ENCODE data around the gene BRMS1.
"Not testable (repeated sequence)": the region's sequence is repeated elsewhere in the genome, so short reads cannot be mapped to it uniquely, and the experiment has no call there.

BRMS1 gene, protein sequence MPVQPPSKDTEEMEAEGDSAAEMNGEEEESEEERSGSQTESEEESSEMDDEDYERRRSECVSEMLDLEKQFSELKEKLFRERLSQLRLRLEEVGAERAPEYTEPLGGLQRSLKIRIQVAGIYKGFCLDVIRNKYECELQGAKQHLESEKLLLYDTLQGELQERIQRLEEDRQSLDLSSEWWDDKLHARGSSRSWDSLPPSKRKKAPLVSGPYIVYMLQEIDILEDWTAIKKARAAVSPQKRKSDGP

DNA sequence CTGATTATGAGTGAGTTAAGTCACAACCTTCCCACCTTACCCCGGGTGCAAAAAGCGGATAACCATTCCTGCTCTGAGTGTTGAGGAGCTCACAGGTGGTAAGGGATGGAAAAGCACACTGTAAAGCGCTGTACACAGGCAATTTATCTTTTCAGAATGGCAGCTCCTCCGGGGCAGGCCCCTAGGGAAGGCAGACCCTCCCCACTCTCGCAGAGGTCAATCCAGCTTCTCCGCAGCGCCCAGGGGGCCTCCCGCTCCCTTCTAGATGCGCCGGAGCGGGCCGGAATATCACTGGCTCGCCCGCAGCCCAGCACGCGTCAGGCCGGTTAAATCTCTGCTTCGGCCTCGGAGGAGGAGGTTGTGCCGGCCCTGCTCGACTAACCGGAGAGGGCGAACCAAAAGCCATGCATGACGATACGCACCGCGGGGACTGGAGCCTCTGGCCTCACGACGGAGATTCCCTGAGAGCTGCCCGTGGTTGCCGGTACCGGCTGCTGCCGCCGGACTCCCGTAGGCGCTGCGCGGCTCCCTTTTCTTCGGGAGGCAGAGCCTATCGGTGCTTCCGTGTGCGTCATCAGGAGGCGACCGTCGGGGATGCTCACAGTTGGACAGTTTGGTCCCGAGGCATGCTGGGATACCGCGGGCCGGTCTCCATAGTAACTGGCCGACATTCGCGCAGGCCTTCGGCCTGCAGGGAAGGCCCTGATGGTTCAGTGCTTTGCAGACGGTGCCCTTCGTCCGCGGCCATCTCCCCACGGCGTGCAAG, at the start of gene BRMS1:
BRMS1 (minus strand) TSS at position 555 of the 766 bp plus-strand sequence. CDS start 2,870 bp downstream, outside the sequence.
- DNase-seq (ENCODE audit: low read depth) = peak; percentile 93

DNA sequence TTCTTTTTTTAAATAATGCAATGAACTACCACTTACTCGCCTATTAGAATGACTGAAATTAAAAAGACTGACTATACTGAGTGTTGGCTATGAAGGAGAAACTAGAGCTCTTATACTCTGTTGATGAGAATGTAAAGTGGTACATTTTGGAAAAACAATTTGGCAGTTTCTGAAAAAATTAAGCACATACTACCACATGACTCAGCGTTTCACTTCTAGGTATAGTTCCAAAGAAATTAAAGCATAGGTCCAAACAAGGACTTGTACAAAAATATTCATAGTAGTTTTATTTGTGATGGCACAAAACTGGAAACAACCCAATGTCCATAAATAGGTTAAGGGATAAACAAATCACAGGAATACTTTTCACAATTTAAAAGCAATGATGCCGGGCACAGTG, 49.0 kb upstream of the BRMS1 start:
- no peak for DNase-seq (ENCODE audit: low read depth)

DNA sequence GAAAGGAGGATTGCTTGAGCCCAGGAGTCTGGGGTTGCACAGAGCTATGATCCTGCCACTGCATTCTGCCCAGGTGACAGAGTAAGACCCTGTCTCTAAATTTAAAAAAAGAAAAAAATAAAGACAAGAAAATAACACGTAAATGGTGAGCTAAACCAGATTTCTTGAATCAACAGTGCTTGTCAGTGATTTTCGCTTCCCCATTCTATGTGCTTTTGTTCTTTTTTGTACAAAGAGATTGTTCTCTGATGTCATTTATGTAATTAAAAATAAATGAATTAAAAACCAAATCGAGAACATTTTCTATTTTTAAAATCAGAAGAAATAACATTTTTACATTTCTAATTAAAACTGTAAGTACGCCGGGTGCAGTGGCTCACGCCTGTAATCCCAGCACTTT, 46.4 kb upstream of the BRMS1 start:
- no peak for DNase-seq (ENCODE audit: low read depth)

DNA sequence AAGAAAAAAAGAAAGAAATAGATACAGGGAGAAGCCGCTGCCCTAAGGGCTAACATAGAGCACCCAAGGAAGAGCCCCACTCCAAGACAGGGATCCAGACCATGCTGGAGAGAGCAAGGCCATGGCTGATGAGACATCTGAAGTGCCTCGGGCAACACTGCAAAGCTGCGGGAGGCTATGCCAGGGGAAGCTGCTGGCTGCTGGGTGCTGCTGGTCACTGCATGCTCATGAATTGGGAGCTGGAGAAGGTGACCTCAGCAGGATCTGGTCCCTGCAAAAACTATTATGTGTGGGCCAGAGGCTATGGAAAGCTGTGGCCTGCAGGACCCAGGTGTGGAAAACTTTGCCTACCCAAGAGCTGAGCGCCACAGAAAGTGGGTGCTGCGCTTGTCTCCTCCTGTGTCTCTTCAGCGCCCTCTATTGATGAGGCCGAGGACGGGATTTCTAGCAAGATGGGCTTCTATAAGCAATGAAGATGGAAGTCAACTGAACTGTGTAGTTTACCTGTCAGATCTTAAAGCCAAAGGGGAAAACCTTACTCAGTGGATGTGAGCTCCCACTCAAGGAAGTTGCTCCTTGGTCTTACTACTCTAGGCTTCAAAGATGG, 44.0 kb upstream of the BRMS1 start:
- peak; percentile 56 for DNase-seq (ENCODE audit: low read depth)

DNA sequence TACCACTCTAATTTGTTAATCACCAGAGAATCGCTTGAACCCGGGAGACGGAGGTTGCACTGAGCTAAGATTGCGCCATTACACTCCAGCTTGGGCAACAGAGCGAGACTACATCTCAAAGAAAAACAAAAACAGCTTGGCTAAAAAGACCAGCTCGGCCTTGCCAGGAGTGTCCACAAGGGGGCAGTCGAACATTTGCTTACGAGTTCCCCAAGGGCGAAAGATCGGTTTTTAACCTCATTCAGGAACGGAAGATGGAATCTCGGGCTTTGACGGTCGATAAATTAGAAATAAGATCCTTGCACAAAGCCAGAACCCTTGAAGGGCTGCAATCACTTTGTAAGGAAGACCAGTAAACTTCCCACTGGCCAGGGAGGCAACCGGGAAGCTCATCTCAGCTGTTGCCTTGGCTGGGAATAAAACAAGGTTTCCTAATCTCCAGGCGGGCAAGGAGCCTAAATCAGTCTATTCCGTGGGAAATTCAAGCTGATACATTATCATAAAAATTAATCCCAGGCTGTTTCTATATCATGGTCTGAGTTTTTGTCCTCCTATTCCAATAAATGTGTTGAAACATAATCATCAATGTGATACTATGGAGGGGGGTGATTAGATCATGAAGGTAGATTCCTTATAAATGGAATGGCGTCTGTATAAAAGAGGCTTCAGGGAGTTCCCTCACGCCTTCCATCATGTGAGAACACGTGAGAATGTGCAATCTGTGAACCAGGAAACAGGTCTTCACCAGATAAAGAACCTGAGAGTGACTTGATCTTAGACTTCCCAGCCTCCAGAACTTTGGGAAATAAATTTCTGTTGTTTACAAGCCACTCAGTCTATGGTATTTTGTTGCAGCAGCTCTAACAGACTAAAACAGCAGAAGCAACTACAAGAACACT, 41.5 kb upstream of the BRMS1 start:
- DNase-seq (ENCODE audit: low read depth) = peak; percentile 69

DNA sequence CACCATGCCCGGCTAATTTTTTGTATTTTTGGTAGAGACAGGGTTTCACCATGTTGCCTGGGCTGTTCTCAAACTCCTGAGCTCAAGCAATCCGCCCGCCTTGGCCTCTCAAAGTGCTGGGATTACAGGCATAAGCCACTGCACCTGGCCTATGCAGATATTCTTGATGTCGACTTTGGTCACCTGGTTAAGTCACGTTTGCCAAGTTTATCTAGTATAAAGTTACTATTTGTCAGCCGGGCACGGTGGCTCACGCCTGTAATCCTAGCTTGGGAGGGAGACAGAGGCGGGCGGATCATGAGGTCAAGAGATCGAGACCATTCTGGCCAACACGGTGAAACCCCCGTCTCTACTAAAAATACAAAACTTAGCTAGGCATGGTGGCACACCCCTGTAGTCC, 39.4 kb upstream of the BRMS1 start:
- not testable (repeated sequence) for DNase-seq (ENCODE audit: low read depth)

DNA sequence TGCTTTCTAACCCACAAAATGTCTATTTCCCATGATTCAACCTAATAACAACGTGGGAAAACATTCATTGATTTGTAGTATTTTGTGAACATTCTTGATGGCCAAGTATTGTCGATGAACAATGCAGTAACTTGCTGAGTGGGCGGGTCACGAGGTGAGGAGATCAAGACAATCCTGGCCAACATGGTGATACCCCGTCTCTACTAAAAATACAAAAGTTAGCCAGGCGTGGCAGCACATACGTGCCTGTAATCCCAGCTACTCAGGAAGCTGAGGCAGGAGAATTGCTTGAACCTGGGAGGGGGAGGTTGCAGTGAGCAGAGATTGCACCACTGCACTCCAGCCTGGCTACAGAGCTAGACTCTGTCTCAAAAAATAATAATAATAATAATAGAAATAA, 35.4 kb upstream of the BRMS1 start:
- not testable (repeated sequence) for DNase-seq (ENCODE audit: low read depth)

DNA sequence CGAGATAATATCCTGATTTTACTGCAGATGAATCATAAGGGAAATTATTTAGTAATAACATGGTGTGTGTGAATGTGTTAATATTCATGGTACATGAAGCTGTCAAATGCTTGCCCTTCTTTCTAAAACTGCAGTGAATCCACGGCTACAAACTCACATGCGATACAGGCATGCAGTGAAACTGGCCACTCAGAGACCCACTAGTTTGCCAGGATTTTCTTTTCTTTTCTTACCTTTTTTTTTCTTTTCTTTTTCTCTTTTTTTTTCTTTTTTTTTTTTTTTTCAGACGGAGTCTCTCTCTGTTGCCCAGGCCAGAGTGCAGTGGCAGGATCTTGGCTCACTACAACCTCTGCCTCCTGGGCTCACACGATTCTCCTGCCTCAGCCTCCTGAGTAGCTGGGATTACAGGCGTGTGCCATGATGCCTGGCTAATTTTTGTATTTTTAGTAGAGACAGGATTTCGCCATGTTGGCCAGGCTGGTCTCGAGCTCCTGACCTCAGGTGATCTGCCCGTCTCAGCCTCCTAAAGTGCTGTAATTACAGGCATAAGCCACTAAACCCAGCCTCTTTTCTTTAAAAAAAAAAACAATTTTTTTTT, 28.9 kb upstream of the BRMS1 start:
- DNase-seq (ENCODE audit: low read depth) = not testable (repeated sequence)

DNA sequence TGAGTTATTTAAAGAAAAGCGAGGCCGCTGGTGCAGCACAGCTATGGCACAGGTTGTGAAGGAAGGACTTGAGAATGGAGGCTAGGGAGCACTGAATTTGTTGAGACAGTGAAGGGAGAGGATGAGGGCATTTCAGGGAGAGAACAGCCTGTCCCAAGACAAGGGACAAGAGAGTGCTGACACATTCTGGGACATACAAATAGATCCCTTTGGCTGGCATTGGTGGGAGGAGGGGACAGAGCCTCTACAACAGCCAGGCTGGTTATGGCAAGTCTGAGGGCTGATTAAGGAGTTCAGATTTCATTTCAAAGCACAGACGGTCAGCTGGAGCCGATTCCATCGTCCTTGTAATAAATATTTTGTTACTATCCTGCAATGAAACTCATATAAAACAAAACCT, 28.4 kb upstream of the BRMS1 start:
- no peak for DNase-seq (ENCODE audit: low read depth)

DNA sequence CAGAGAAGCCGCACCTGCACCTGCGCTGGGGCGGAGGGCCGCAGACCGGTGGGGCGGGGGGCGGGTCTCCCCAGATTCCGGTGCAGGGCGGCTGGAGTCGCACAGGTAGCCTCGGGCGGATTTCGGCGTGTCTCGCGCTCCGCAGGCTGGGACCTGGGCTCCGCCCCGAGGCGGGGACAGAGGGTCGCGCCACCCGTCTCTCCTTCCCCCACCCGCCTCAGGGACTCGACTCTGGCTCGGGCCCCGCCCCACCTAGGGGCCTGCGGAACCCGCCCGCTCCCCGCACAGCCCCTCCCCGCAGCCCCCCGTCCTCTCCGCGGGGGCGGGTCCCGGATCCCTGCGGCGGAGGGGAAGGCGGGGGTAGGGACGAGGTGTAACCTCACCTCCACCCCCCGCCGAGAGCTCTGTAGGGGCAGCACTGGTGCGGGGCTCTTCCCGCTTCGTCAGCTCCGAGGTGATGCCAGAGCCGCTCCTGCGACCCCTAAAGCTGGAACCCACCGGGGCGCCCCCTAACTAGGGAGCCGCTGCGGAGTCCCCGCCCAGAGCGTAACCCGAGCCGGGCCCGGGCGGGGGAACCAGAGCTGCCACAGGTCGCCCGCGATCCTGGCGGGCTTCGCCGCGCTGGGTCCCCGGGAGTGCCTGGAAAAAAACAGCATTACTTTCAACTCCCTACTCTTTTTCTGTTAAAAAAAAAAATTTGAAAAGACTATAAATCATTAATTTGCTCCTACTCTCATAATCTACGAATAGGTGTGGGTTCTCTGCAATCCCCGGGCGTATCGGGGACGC, 26.9 kb upstream of the BRMS1 start, which contains the start of gene SLC29A2:
SLC29A2 (minus strand) TSS at position 134 of the 789 bp plus-strand sequence. CDS start 169 bp downstream, outside the sequence.
- DNase-seq (ENCODE audit: low read depth) = peak; percentile 80

DNA sequence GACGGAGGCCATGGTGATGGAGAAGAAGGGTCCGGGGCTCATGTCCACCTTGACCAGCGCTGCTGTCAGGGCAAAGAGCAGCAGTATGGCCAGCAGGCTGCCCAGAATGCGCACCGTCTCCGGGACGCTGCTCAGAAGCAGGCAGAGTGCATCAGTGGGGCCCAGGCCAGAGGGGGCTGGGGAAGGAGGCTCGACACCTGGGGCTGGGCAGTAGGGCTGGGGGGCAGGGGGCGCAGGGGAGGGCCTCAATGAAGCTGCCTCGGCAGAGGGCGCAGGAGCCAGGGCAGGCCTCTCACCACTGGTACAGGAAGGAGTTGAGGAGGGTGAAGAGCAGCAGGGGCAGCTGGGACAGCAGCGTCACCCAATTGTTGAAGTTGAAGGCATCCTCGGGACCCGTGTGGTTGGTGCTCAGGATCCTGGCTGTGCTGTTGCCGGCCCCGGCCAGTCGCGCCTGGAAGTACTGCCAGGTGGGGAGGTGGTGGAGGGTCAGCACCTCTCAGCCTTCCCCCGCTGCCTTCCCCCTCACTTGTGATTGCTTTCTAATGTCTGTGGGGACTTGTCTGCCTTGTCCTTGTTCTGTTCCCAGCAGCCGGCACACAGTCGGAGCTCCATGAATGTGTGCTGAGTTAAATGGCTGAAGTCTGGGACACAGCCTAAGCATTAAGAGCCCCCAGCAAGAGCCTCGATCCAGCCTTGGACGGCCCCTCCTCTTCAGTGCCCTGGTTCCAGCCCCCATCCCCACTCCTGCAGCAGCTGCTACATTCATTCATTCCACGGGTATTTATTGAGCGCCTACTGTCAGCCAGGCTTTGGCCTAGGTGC, 24.4 kb upstream of the BRMS1 start:
- DNase-seq (ENCODE audit: low read depth) = no peak

DNA sequence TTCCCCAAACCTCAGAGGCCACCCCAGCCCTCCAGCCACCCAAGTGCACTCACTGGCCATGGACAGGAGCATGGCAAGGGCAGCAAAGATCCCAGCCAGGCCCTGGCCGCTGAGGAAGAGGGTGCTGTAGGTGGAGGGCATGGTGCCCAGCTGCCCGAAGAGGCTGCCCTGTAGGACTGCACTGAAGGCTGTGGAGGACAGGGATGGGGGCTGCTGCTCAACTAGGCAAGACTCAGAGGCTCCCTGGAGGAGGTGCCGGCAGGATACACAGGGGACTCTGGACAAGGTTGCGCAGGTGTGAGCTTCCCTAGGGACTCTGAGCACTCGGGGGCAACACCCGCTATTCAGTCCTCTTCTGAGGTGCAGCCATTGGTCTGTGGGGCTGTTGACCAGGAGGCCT, 23.6 kb upstream of the BRMS1 start:
- no peak for DNase-seq (ENCODE audit: low read depth)

DNA sequence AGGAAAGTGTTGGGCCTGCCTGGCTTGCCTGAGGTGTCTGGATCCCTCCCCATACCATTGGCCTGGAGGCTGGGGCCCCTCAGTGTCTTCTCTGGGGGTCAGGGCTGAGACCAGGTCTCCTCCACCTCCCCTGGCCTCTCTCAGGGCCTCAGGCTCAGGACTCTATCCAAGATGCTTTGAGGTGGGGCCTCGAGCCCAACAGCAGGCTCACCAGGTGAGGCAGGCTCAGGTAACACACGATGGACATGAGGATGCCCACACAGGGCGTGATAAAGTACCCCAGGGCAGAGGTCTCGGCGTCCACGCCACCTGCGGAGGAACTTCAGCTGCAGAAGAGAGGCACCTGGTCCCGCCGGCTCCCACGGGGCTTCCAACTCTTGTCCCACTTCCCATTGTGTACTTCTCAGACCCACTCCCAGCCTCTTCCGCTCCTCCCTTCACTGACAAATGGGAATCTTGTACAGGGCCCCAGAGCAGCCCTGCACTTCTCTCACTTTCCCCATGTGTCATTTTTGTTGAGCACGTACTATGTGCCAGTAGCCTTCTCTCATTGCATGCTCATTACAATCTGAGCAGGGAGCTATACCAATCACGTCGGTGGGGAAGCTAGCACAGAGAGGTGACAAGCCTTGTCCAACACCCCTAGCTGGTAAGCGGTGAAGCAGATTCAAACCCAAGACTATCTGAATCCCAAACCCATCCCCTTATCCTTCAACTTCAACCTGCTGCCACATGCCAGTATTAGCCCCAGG, 22.8 kb upstream of the BRMS1 start:
- DNase-seq (ENCODE audit: low read depth) = no peak

DNA sequence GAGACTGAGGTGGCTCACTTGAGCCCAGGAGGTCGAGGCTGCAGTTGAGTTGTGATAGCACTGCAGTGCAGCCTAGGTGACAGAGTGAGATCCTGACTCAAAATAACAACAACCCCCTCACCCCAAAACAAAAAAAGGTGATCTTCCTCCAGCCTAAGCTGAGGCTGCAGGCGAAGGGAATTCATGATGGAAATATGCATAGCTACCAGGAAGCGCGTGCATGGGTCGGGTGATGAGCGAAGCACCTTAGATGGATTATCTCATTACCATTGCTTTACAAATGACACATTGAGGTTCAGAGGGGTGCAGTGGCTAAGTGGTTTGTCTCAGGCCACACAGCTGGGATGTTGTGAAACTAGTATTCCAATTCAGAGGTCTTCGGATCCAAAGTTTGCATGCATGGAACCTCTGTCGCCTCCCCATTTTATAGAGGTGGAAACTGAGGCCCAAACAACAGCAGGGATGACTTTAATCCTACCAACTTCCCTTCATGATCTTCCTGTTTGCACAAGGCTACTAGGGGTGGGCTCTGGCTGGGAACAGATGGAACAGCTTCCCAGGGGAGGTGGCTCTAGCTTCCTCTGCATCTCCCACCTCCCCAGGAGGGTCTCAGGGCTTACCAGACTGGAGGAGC, 22.1 kb upstream of the BRMS1 start:
- no peak for DNase-seq (ENCODE audit: low read depth)

DNA sequence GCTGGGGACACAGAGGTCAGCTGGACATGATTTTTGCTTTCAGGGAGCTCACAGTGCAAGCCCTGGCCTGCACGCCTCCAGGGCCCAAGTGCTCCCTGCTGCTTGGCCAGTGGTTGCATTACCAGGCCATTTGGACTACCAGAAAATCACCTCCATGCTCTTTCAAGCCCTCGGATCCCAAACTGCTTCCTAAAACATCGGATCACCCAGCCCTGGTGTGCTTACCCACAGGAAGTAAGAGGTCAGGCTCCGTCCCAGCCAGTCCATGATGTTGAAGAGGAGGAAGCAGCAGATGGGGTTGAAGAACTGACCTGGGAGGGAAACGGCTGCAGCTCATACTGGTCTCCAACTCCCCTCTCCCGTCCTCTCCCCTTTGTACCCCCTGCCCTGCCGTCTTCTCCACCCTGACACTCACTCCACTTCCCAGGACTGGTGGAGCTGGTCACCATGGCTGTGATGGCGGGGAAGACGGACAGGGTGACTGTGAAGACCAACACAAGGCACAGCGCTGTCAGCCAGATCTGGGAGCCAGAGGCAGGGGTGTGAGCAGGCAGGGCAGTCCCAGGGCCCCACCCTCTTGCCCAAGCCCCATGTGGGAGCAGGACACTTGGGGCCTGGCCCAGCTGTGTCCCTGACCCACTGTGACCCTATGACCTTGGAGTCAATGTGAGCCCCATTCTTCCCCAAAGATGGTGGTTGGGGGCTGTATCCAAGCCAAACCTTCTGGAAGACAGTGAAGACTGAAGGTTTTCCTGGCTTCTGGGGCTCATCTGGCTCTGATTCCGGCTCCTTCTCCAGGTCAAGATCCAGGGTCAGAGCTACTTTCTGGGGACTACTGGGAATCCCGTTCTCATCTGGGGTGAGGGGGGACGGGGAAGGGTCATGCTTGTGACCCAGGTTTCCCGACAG, 21.1 kb upstream of the BRMS1 start:
- no peak for DNase-seq (ENCODE audit: low read depth)

DNA sequence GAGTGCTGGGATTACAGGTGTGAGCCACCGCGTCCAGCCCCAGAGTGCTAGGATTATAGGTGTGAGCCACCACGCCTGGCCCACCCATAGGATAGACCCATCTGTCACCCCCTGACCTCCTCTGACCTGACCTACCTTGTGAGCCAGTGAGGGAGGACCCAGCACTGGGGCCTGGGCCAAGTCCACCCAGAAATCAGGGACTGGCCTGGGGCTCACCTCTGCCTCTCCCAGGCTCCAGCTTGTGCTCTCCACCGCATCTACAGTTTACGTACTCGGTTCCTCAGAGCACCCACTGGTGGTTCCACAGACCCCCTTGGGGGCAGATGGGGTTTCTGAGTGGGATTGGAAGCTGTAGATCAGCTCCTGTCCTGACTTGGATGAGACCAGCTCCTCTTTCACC, 20.3 kb upstream of the BRMS1 start:
- no peak for DNase-seq (ENCODE audit: low read depth)

DNA sequence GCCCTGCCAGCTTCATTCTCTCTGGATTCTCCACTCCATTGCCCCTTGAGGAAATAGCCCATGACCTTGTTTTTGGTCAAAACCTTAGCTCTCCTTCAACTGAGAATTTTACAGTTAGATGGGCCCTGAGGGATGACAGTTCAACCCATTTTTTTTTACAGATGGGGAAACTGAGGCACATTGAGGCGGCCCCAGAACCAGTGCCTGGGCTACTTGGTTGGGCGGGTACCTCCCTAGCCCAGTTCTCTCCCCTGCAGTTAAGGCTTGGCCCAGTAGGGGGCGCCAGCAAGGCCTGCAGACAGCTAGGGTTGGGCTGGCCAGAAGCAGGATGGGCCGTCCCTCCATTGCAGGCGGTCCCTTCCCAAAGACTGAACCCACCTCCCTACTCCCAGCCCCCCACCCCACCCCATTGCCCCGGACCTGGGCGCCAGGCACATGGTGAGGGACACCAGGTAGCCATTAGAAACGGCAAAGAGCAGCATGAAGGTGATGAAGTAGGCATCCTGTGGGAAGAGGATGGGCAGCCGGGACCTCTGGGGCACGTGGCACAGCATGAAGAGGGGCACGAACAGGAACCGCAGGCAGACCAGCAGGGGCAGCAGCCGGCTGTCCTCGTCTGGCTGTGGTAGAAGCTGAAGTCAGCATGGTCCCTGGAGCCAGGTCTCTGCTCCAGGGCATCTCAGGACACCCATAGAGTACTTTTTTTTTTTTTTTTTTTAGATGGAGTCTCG, 19.1 kb upstream of the BRMS1 start:
- DNase-seq (ENCODE audit: low read depth) = peak; percentile 80
